HG03095 (cell line): ENCODE results near the gene PCAT6.
"Not testable (repeated sequence)": the region's sequence is repeated elsewhere in the genome, so short reads cannot be mapped to it uniquely, and the experiment has no call there.

Experiments used
- ATAC-seq: cut with Tn5 transposase; IDR thresholded peaks from one replicate; pipeline ENCODE4 v1.9.1; 2021; ENCODE audit warnings: moderate library complexity; ENCODE audit not compliant: unreplicated experiment

PCAT6 gene

GRCh38 chr1:202810615-202811295 lies at the start of gene PCAT6:
TSS of gene PCAT6 (plus strand) at chr1:202810954.
- ATAC-seq: peak; percentile 66

GRCh38 chr1:202762019-202762418 lies 48.7 kb upstream of the PCAT6 start:
- no peak for ATAC-seq

GRCh38 chr1:202765721-202766120 lies 45.0 kb upstream of the PCAT6 start:
- ATAC-seq: no peak

- ATAC-seq: no peak
Measured at GRCh38 chr1:202770135-202770534, 40.6 kb upstream of the PCAT6 start.

GRCh38 chr1:202781180-202781579 lies 29.6 kb upstream of the PCAT6 start:
- ATAC-seq: no peak

GRCh38 chr1:202786804-202787203 lies 23.9 kb upstream of the PCAT6 start:
- ATAC-seq: no peak

- ATAC-seq: no peak
Measured at GRCh38 chr1:202788800-202789199, 22.0 kb upstream of the PCAT6 start.

- no peak for ATAC-seq
Measured at GRCh38 chr1:202791077-202791747, 19.5 kb upstream of the PCAT6 start.

GRCh38 chr1:202794051-202794740 lies 16.6 kb upstream of the PCAT6 start:
- ATAC-seq: no peak

GRCh38 chr1:202794931-202795330 lies 15.8 kb upstream of the PCAT6 start:
- not testable (repeated sequence) for ATAC-seq

- ATAC-seq: no peak
Measured at GRCh38 chr1:202796670-202797069, 14.1 kb upstream of the PCAT6 start.

GRCh38 chr1:202798260-202798659 lies 12.5 kb upstream of the PCAT6 start:
- no peak for ATAC-seq

- no peak for ATAC-seq
Measured at GRCh38 chr1:202798792-202799331, 11.9 kb upstream of the PCAT6 start.

- ATAC-seq: no peak
Measured at GRCh38 chr1:202800742-202801141, 10.0 kb upstream of the PCAT6 start.

- ATAC-seq: no peak
Measured at GRCh38 chr1:202801175-202801574, 9.6 kb upstream of the PCAT6 start.

GRCh38 chr1:202802034-202802433 lies 8.7 kb upstream of the PCAT6 start:
- no peak for ATAC-seq

GRCh38 chr1:202802998-202803932 lies 7.5 kb upstream of the PCAT6 start:
- no peak for ATAC-seq

GRCh38 chr1:202804126-202804525 lies 6.6 kb upstream of the PCAT6 start:
- ATAC-seq: no peak

GRCh38 chr1:202805886-202806844 lies 4.6 kb upstream of the PCAT6 start:
- no peak for ATAC-seq
